ENCODE measurements around the gene MRGPRE. TPM values are rescaled to one million over a fixed set of nuclear protein-coding genes. Genes with fewer than 3 reads are reported as not detected.

Gene MRGPRE
- total RNA-seq, 1 donor from 2014 or later, result not detected

- ATAC-seq (no peak), DNase-seq (ENCODE audit: low spot score) (no peak)
Observed at GRCh38 chr11:3198815-3199214, 33.4 kb downstream of the MRGPRE start.

- DNase-seq (ENCODE audit: low spot score) (no peak), ATAC-seq (no peak)
Observed at GRCh38 chr11:3197878-3198528, 34.2 kb downstream of the MRGPRE start.

DNA sequence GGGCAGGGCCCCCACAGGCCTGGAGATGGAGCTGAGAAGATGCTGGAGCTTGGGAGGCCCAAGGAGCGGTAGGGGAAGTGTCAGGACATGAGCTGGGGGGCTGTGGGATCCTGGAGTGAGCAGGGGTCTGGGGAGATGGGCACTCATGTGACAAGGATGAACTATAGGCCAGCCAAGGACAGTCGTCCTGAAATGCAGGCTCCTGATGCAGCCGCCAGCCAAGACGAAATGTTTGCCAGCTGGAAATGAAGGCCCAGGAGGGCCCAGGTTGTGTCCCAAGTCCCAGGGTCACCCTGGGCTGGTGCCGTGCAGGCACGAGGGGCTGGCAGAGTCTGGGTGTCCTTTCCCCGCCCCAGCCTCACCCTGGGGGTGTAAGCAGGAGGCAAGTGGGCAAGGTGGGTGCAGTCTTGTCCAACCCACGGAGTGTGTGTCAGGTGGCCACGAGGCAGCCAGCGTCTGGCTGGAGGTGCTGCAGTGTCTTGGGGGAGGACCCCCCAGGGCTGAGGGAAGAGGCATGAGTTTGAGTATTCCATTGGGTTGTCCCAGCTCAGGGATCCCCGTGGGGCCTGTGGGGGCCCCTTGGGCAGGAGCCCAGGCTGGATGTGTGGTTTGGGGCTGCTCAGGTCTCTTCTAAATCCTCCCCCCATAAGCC, 35.0 kb downstream of the MRGPRE start:
- ATAC-seq, result no peak
- DNase-seq (ENCODE audit: low spot score), result no peak

DNA sequence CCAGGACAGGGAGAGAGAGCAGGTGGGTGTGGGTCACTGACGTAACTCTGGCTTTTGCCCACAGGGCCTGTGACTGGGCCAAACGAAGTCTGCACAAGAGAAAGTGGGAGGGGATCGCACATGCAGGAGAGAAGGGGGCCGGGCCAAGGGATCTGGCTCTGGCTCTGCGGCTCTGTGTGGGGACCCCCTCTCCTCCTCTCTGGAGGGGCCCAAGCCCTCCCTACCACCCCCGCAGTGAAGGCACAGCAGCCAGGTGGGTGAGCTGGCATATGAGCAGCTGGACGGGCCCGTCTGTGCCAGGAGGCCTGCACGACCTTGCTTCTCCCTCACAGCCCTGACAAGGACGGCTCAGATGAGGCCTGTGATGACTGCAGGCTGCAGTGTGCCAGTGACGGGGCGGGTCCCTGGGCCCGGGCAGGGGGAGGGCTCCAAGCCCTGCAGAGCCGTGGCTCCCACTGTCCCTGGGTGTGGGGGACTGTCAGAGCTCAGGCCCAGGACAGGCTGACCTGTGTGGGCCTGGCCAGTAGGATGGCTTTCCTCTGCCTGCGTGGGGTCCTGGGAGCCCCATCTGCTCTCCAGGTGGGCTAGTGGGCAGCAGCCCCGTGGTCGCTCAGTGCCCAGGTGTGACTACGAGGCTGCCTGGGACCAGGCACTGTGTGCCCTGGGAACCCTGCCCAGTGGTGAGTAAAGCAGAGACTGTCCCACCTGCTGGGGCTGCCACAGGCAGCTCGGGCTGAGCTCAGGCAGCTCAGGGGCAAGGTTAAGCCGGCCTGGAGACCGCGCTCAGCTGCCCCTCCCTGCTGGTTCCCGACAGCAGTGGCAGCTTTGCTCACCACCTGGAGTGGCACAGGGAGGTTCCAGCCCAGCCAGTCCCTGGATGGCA, 35.8 kb downstream of the MRGPRE start:
- no peak for DNase-seq (ENCODE audit: low spot score)

GRCh38 chr11:3195251-3196160, 36.7 kb downstream of the MRGPRE start:
- ATAC-seq, result peak; percentile 14
- DNase-seq (ENCODE audit: low spot score), result no peak

More for the DNA sequence above, 35.8 kb downstream of the MRGPRE start:
- ATAC-seq, result no peak

- ATAC-seq (no peak), DNase-seq (ENCODE audit: low spot score) (no peak)
Observed at GRCh38 chr11:3194016-3194816, 38.0 kb downstream of the MRGPRE start.

GRCh38 chr11:3193373-3194015, 38.7 kb downstream of the MRGPRE start:
- ATAC-seq (no peak), DNase-seq (ENCODE audit: low spot score) (no peak)

- no peak for ATAC-seq
- DNase-seq (ENCODE audit: low spot score), result no peak
Observed at GRCh38 chr11:3192511-3193372, 39.5 kb downstream of the MRGPRE start.

DNA sequence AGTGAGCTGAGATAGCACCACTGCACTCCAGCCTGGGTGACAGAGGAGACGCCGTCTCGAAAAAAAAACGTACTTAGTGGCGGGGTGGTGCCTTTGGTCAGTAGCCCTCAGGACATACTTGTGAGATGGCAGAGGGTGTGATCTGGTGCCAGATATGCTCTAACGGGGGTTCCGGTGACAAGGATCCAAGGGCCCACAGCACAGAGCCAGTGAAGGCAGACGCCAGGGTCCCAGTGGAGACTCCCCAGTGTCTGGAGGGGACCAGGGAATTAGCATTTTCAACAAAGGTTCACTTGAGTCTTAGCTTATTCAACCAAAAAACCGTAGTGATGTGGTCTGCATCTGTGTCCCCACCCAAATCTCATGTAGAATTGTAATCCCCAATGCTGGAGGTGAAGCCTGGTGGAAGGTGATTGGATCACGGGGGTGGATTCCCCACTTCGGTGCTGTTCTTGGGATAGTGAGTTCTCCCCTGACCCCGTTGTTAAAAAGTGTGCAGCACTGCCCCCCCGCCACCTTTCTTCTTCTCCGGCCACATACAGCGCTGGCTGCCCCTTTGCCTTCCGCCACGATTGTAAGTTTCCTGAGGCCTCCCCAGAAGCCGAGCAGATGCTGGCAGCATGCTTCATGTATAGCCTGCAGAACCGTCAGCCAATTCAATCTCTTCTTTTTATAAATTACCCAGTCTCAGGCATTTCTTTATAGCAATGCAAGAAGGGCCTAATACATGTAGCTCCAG, 40.5 kb downstream of the MRGPRE start:
- DNase-seq (ENCODE audit: low spot score), result no peak
- no peak for ATAC-seq

GRCh38 chr11:3190600-3190999, 41.6 kb downstream of the MRGPRE start:
- DNase-seq (ENCODE audit: low spot score) (no peak), ATAC-seq (no peak)

GRCh38 chr11:3189886-3190583, 42.2 kb downstream of the MRGPRE start:
- no peak for DNase-seq (ENCODE audit: low spot score)
- no peak for ATAC-seq

DNA sequence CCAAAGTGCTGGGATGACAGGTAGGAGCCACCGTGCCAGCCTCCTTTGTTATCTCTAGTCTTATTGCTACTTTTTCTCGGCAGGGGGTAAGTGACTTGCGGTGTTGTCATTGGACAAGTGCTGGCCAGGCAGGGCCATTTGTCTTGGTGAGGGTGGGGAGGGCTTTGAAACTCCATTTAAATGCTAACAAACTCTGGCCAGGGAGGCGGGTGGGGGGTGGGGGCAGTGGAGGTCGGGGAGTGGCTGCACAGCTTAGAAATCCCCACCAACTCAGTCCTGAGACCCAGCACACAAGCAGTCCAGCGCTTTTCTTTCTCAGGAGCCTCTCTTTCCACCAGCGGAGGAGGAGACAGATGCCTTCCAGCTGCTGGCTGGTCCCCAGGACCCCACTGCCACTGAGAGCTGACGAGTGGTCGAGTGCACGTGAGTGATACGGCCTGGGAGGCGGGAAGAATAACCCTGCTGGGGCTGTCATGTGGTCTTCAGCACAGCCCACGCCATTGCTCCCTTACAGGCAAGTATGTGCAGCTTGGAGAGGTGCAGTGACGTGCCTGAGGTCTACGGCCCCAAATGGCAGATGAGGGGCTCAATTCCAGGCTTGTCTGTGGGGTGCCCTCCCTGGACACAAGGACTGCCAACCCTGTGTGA, 42.9 kb downstream of the MRGPRE start:
- ATAC-seq (no peak), DNase-seq (ENCODE audit: low spot score) (no peak)

- no peak for ATAC-seq
- DNase-seq (ENCODE audit: low spot score), result no peak
Observed at GRCh38 chr11:3188496-3189195, 43.6 kb downstream of the MRGPRE start.

DNA sequence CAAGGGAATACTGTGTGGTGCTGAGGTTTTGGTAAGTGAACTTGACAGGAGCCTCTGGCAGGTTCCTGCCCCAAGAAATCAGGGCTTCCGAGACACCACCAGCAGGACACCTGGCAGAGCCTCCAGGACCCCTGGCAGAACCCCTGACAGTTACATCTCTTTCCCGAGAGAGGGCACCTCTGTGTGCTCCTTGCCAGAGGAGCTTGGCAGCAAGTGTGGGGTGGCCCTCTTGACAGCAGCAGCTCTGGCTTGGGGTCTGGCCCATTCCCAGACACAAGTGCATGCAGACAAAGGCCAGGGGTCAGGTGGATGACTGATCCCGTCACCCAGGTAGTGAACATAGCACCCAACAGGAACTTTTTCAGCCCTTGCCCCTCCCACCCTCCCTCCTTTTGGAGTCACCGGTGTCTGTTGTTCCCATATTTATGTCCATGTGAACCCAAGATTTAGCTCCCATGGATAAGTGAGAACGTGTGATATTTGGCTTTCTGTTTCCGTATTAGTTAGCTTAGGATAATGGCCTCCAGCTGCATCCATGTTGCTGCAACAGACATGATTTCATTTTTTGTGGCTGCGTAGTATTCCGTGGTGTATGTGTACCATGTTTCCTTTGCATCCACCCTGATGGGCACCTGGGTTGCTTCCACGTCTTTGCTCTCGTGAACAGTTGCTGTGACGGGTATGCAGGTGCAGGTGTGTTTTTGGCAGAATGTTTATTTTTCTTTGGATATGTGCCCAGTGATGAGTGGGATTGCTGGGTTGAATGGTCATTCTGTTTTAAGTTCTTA, 45.9 kb downstream of the MRGPRE start:
- DNase-seq (ENCODE audit: low spot score), result no peak

GRCh38 chr11:3184732-3185347, 47.4 kb downstream of the MRGPRE start:
- DNase-seq (ENCODE audit: low spot score) (no peak), ATAC-seq (no peak)

More for the DNA sequence above, 45.9 kb downstream of the MRGPRE start:
- ATAC-seq, result no peak
